Fibroblast of gingiva (primary cell): ENCODE results near the gene RPL38.

Source experiments
- DNase-seq: peaks from one replicate; pipeline ENCODE4 v3.0.0-alpha.2; 2011; ENCODE audit warnings: low read depth

RPL38 gene

DNA sequence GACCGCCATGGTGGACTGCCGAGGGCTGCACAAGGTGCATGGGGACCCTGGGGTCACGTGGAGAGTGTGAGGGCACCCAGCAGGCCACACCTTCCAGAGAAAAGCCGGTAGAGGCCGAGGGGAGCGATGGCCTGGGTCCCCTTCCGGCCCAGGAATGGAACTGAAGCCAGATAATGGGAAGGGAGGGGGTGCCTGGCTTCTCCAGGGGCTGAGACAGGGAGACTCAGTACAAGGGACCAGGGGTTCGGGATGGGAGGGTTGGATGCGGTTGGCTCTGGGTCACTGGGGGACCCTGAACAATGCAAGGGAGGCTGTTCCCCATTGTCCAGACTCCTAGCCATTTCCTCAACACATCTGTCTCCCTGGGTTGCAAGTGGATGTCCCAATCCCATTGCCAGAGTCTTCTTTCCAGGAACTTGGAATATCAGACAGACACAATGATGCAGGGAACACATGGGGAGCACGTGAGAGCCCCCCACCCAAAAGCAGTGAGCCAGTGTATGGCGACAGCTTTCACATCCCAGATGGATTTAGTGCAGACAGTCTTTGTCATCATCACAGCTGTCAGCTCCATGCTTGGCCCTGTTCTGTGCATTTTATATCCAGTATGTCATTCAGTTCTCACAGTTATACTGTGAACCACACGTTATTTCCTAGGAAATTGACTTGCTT lies 47.0 kb downstream of the RPL38 start:
- no peak for DNase-seq

- no peak for DNase-seq
These were observed 47.6 kb downstream of the RPL38 start for GRCh38 chr17:74251051-74251450.

DNA sequence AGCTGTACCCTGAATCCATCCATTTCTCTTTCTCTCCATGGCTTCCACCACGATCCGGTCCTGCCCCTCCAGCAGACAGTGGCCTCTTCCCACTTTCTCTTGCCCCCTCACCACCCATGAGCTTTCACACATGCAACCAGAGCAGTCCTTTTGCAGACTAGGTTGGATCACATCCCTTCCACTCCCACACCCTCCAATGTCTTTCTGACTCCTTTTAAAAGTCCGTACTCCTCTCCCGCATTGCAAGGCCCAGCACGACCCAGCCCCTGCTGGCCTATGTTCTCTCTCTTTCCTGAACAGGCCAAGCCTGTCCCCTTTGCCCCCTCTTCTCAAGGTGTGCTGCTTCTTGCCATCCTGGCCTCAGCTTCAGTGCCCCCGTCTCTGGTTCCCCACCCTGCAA lies 48.1 kb downstream of the RPL38 start:
- no peak for DNase-seq

- DNase-seq, result no peak
These were observed 48.7 kb downstream of the RPL38 start for GRCh38 chr17:74252211-74252610.

DNA sequence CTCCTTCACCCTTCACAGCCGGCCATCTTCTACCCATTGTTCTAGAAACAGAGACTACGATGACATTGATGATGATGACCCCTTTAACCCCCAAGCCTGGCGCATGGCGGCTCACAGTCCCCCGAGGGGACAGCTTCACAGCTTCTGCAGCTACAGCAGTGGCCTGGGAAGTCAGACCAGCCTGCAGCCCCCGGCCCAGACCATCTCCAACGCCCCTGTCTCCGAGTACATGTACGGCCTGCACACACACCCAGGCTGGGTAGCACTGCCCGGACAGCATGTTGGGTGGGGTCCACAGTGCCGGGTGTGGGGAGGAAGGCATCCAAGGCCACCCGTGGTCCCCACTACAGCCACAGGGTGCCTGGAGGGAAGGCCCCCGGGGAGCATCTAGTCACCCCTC lies 49.6 kb downstream of the RPL38 start:
- DNase-seq, result no peak

DNA sequence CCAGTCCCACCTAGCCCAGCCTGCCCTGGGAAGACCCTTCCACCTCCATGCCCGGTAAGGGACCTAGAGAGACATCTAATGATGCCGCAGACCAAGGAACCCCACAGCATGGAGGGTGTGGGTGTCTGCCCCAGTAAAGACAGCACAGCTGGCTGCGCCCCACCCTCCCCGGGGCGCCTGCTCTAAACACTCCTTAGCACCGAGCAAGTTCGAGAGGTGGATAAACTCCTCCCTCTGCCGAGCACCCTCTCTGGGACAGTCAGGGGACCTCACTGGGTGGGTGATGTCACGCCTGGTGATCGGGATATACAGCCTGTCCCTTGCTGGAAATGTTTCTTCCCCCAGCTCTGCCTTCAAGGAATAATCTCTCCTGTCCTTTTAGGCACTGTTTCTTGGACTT lies 53.8 kb downstream of the RPL38 start:
- DNase-seq, result no peak

DNA sequence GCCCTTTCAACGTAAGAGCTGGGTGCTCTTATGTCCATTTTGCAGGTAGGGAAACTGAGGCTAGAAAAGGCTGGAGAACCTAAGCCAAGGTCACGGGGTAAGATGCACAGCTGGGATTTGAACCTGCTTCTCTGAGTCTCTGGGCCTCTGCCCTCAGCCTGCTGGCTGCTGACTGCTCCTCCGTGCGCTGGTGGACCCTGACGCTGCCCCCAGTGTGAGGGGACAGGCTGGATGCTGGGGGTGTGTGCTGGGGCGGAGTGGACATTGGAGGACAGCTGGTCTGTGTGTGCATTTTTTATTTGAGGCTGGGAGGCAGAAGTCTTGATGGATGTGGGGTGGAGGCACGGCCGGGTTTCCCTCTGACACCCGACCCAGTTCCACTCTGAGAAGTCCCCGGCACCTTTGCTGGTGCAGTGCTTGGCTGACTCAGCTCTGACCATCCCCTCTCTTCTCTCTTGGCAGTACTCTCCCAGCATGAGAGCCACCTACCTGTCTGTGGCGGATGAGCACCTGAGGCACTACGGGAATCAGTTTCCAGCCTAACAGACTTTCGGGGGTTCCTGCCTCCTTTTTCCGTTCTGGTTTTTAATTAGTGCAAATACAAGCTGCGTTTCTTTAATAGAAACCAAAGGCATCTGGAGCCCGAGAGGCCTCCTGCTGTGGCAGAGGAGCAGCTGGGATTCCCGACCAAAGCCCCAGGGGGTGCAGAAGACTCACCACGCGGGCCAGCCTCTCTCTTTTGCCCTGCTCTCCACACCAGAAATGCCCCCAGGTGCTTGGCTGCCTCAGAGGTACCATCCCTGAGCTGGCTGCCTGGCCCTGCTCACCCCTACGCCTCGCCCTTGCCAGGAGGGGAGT lies 56.4 kb downstream of the RPL38 start:
- no peak for DNase-seq
